Inflammatory macrophage treated with lipopolysaccharide for 4 hours (primary cell): ENCODE data around the gene PTPRC.

Source experiments
- DNase-seq: peaks from one replicate; pipeline ENCODE4 v3.0.0-alpha.2; 2020

The PTPRC gene

GRCh38 chr1:198711837-198712236 is 73.0 kb downstream of the PTPRC start:
- no peak for DNase-seq

GRCh38 chr1:198713081-198713480 is 74.2 kb downstream of the PTPRC start:
- DNase-seq: peak; percentile 24

GRCh38 chr1:198714271-198714670 is 75.4 kb downstream of the PTPRC start:
- DNase-seq: no peak

- no peak for DNase-seq
These were observed 77.2 kb downstream of the PTPRC start for GRCh38 chr1:198716051-198716450.

GRCh38 chr1:198717510-198717909 is 78.7 kb downstream of the PTPRC start:
- DNase-seq: peak; percentile 12

- DNase-seq: no peak
These were observed 84.3 kb downstream of the PTPRC start for GRCh38 chr1:198723127-198723526.

GRCh38 chr1:198725090-198725489 is 86.2 kb downstream of the PTPRC start:
- no peak for DNase-seq

GRCh38 chr1:198726455-198726854 is 87.6 kb downstream of the PTPRC start:
- DNase-seq: peak; percentile 66

GRCh38 chr1:198729195-198729863 is 90.5 kb downstream of the PTPRC start:
- peak; percentile 19 for DNase-seq

- DNase-seq: peak; percentile 39
These were observed 92.1 kb downstream of the PTPRC start for GRCh38 chr1:198730952-198731351.

- DNase-seq: no peak
These were observed 95.6 kb downstream of the PTPRC start for GRCh38 chr1:198734323-198735008.

GRCh38 chr1:198741744-198742143 is 102.9 kb downstream of the PTPRC start:
- DNase-seq: no peak

- no peak for DNase-seq
These were observed 108.3 kb downstream of the PTPRC start for GRCh38 chr1:198747127-198747526.

- peak; percentile 13 for DNase-seq
These were observed 110.4 kb downstream of the PTPRC start for GRCh38 chr1:198749279-198749678.

- DNase-seq: peak; percentile 48
These were observed 111.2 kb downstream of the PTPRC start for GRCh38 chr1:198750081-198750480.

- no peak for DNase-seq
These were observed 112.9 kb downstream of the PTPRC start for GRCh38 chr1:198751741-198752140.

- DNase-seq: no peak
These were observed 115.8 kb downstream of the PTPRC start for GRCh38 chr1:198754670-198755069.

- no peak for DNase-seq
These were observed 116.9 kb downstream of the PTPRC start for GRCh38 chr1:198755715-198756114.

- DNase-seq: no peak
These were observed 117.6 kb downstream of the PTPRC start for GRCh38 chr1:198756470-198756869.

- DNase-seq: no peak
These were observed 123.2 kb downstream of the PTPRC start for GRCh38 chr1:198761859-198762616.

GRCh38 chr1:198763298-198763714 is 124.5 kb downstream of the PTPRC start:
- no peak for DNase-seq

- peak; percentile 36 for DNase-seq
These were observed 125.9 kb downstream of the PTPRC start for GRCh38 chr1:198764748-198765147.

- DNase-seq: peak; percentile 40
These were observed 126.6 kb downstream of the PTPRC start for GRCh38 chr1:198765416-198765815.
